HG03175 (cell line): Measurements from ENCODE around the gene FXYD7.
"Not testable (repeated sequence)": the region's sequence is repeated elsewhere in the genome, so short reads cannot be mapped to it uniquely, and the experiment has no call there.

Source experiments
- ATAC-seq: cut with Tn5 transposase; IDR thresholded peaks from one replicate; pipeline ENCODE4 v1.9.1; 2021; ENCODE audit warnings: mild to moderate bottlenecking, moderate library complexity; ENCODE audit not compliant: unreplicated experiment

Gene FXYD7

GRCh38 chr19:35194012-35194984 lies 51.2 kb downstream of the FXYD7 start:
- ATAC-seq = no peak

GRCh38 chr19:35195830-35196229 lies 52.8 kb downstream of the FXYD7 start:
- no peak for ATAC-seq

- not testable (repeated sequence) for ATAC-seq
Observed at GRCh38 chr19:35196861-35197260, 53.8 kb downstream of the FXYD7 start.

GRCh38 chr19:35199481-35199880 lies 56.4 kb downstream of the FXYD7 start:
- ATAC-seq = no peak

- no peak for ATAC-seq
Observed at GRCh38 chr19:35202722-35203688, 60.0 kb downstream of the FXYD7 start.
